GM12864 (cell line): Measurements from ENCODE around the gene HPD.
"Not testable (repeated sequence)": the region's sequence is repeated elsewhere in the genome, so short reads cannot be mapped to it uniquely, and the experiment has no call there.

ENCODE experiments used
- DNase-seq: peaks from one replicate; pipeline ENCODE4 v3.0.0-alpha.2; 2011; ENCODE audit warnings: low read depth
- H3K4me3 ChIP-seq: 2 replicates; pipeline ENCODE4 v1.5.1; 2011; ENCODE audit warnings: mild to moderate bottlenecking, low read depth, low read length, control low read depth
- CTCF ChIP-seq: IDR thresholded peaks from 2 replicates; pipeline ENCODE4 v1.5.1; 2011; ENCODE audit warnings: low read depth, mild to moderate bottlenecking, moderate library complexity, low read length, control low read depth, inconsistent platforms; ENCODE audit errors: missing control alignments

Gene HPD

GRCh38 chr12:121794534-121795033 is 64.1 kb downstream of the HPD start:
- H3K4me3 ChIP-seq = peak overlapping the region; percentile 20
- no peak for TF ChIP-seq CTCF
- no peak for DNase-seq

GRCh38 chr12:121793838-121794533 is 64.7 kb downstream of the HPD start:
- peak; percentile 100 for TF ChIP-seq CTCF
- peak overlapping the region; percentile 84 for H3K4me3 ChIP-seq
- DNase-seq = peak; percentile 79

GRCh38 chr12:121793440-121793837 is 65.2 kb downstream of the HPD start, which contains the start of gene RHOF:
Gene RHOF, minus strand, starts transcription at chr12:121793688. Its CDS starts 55 bp downstream, at chr12:121793633.
- DNase-seq = no peak
- TF ChIP-seq CTCF = peak; percentile 0
- H3K4me3 ChIP-seq = peak within 1 kb of the TSS; percentile 84

GRCh38 chr12:121792607-121793439 is 65.8 kb downstream of the HPD start:
- no peak for TF ChIP-seq CTCF
- DNase-seq = no peak
- H3K4me3 ChIP-seq = peak overlapping the region; percentile 84

- no peak for TF ChIP-seq CTCF
- DNase-seq = no peak
- H3K4me3 ChIP-seq = peak overlapping the region; percentile 84
Measured at GRCh38 chr12:121791671-121792551, 66.7 kb downstream of the HPD start.

- H3K4me3 ChIP-seq = peak overlapping the region; percentile 33
- not testable (repeated sequence) for DNase-seq
Measured at GRCh38 chr12:121790785-121791184, 67.9 kb downstream of the HPD start.
